VCaP (cell line): Measurements from ENCODE around the gene POLR1A.

Source experiments
- H3K27ac ChIP-seq: fragments of 450-650 bp; 2 replicates; pipeline ENCODE4 v1.5.1; 2017
- TF ChIP-seq, protein P1 (sequence below): fragments of 450-650 bp; conservative IDR thresholded peaks from 2 replicates; pipeline ENCODE4 v1.5.1; 2017; ENCODE audit warnings: mild to moderate bottlenecking, moderate library complexity

The POLR1A gene

DNA sequence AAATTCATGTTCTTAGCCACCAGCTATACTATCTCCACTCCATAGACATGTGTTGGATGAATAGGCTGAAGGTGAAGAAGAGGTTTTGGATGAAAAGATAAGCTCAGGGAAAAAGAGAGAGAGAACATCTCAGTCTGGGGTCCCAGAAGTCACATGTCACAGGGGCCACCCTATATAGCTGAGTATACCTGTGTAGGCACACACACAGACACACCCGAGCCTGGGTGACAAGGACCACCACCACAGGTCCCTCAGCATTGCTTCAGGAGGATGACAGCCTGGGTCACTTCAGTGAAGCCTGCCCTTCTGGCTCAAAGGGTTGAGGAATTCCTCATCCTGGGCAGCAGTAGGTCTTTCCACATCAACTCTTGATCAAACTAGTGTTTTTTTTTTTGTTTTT is 56.2 kb downstream of the POLR1A start:
- H3K27ac ChIP-seq: peak overlapping the region; percentile 79
- TF ChIP-seq, protein P1, sequence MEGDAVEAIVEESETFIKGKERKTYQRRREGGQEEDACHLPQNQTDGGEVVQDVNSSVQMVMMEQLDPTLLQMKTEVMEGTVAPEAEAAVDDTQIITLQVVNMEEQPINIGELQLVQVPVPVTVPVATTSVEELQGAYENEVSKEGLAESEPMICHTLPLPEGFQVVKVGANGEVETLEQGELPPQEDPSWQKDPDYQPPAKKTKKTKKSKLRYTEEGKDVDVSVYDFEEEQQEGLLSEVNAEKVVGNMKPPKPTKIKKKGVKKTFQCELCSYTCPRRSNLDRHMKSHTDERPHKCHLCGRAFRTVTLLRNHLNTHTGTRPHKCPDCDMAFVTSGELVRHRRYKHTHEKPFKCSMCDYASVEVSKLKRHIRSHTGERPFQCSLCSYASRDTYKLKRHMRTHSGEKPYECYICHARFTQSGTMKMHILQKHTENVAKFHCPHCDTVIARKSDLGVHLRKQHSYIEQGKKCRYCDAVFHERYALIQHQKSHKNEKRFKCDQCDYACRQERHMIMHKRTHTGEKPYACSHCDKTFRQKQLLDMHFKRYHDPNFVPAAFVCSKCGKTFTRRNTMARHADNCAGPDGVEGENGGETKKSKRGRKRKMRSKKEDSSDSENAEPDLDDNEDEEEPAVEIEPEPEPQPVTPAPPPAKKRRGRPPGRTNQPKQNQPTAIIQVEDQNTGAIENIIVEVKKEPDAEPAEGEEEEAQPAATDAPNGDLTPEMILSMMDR: no peak

DNA sequence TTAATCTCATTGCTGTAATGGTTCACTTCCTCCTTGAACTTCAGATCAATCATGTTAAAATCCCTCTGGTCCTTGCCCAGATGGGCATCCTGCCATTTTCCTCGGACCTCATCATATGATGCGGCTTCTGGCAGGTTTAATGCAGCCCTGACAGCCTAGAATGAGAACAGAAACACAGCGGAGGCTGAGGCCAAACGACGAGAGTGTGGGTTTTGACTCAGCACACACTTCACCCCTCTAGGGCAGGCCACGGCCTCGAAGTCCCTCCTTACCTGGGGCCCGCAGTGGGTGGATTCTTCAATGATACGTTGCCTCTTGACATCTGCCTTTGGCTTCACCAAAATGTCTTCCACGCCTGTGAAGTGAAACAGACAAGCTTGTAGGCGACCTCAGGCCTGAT is 56.8 kb downstream of the POLR1A start:
- TF ChIP-seq, protein P1: no peak
- peak overlapping the region; percentile 79 for H3K27ac ChIP-seq

DNA sequence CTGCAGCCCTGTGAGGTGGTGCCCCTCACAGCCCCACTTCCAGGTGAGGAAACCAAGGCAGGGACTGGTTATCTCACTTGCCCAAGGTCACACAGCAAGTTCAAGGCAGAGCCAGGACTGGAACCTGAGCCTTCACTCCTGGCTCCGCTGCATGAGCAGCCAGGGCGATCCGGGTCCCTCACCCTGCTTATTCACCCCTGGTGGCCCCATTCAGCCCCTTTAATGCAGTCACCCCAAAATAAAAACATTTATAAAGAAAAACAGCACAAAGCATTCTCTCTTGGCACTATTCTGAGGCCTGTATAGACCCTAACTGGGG is 57.3 kb downstream of the POLR1A start:
- TF ChIP-seq, protein P1: no peak
- H3K27ac ChIP-seq: peak overlapping the region; percentile 79

DNA sequence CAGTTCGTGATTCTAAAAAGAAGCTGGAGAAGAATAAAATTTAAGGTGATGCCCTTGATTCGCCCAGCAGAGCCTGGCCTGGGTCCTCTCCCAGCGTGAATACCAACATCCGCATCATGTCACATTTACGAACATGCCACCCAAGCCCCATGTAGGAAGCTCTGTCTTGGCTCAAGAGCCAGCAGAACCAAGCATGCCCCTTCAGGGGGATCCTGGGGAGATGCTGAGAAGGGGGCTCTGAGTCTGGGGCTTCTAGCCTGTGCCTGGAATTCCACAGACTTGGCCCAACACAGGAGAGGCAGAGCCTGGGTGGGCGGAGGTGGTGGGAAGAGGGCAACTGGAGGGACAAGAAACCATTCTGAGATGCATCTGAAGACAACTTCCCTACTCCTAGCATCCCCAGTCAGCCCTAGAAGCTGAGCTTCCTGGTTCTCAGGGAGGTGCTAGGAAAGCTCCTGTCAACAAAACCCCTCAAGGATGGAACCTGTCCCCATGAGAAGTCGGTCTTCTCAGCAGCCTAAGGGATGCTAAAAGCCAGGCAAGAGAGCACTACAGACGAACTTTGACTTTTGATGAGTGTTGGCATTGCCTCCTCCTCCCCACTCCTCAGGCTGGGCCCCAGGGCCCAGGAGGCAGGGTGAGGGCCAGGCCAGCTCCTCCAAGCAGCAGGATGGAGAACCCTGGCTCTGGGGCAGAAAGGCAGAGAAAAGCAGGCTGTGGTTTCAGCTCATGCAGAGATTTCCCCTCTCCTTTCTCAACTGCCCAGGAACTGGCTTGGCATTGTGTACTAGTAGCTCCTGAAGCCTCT is 57.9 kb downstream of the POLR1A start:
- TF ChIP-seq, protein P1: no peak
- H3K27ac ChIP-seq: peak overlapping the region; percentile 79

DNA sequence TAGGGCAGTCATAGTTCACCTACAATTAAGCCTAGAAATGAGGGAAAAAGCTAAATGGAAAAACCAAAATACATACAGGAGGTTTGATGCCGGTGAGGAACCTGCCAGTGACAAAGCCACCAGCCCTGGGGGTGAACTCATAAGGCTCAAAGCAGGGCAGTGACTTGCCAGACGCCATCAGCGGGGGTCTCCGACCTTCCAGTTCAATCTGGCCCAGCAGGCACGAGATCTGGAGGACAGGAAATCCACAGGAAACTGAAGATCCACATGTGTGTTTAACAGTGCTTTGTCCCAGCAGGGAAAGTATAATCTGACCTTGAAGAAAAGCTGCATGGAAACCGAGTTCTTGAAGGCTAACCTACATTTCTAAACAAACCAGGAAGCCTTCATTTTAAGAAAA is 60.1 kb downstream of the POLR1A start:
- H3K27ac ChIP-seq: peak overlapping the region; percentile 79
- TF ChIP-seq, protein P1: no peak

DNA sequence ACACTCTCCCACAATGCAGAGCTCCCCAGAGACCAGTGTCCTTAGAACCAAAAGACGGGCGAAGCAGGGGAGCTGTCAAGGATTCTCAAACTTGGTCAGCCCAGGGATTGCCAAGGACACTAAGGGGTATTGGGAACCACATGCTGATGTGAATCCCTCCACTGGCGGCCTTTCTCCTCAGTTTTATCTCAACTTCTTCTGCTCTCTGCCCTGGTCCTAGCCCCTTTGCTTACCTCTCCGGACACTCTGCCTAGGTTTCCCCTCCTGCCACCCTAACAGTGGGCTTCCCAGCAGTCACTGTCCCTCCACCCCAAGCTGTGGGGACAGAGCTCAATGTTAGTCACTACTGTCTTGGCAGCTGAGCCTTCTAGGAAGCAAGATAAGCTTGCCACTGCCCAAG is 61.1 kb downstream of the POLR1A start:
- TF ChIP-seq, protein P1: no peak
- H3K27ac ChIP-seq: peak overlapping the region; percentile 79; the same call in 1 of the 2 replicates

DNA sequence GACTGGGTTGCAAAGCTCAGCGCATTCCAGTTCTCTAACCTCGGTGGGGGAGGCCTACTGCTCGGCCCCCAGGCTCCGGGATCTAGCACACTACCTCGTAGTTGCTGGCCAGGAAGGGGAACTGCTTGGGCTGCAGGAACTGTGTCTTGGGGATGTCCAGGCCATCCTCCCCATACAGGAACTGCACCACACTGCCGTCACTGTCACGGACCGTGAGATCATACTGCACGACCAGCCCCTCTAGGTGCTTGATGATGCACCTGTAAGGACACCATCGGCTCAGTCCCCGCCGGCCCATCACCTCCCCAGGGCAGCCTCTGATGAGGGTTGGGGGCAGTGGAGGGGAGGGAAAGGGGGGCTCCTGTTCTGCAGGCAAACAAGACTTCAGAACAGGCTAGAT is 61.6 kb downstream of the POLR1A start:
- TF ChIP-seq, protein P1: no peak
- H3K27ac ChIP-seq: no peak overlapping the region; the same call in 1 of the 2 replicates
